T47D (cell line): Measurements from ENCODE around the gene SAP130.

ENCODE experiments used
- DNase-seq, 2 experiments: peaks; one replicate each; pipeline versions ENCODE4 v3.0.0 to v3.0.0-alpha.2; 2011 to 2012; ENCODE audit warnings: low read depth in 1 of 2, low spot score in 1 of 2
- JUND ChIP-seq: IDR thresholded peaks from 2 replicates; pipeline ENCODE4 v1.6.1; 2012; ENCODE audit warnings: low read depth
- in situ Hi-C: cut with HindIII; loops from 2 replicates; pipeline ENCODE4 v1.10.0; 2016; ENCODE audit warnings: low sequenced_read_pairs, low pct_unique_long_range_greater_than_20kb

The SAP130 gene

DNA sequence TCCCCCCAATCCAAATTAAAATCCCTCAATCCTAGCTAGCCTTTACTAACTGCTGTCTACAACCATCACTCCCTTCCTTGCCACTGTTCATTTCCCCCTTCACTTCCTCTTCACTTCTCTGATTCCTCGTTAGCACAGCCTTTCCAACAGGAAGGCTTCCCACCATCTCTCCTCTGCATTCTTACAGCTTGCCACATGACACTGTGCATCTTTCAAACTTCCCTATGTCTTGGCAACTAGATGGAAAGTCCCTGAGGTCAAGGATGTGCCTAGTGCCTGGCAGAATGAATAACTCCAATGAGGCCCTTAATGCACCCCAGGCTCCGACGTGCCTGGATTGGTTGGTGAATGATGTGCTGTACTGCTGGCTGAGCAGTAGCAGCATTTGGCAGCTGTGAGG is 15.2 kb downstream of the SAP130 start:
- DNase-seq: no peak
- TF ChIP-seq JUND: no peak
- in situ Hi-C loops: no loop called here

DNA sequence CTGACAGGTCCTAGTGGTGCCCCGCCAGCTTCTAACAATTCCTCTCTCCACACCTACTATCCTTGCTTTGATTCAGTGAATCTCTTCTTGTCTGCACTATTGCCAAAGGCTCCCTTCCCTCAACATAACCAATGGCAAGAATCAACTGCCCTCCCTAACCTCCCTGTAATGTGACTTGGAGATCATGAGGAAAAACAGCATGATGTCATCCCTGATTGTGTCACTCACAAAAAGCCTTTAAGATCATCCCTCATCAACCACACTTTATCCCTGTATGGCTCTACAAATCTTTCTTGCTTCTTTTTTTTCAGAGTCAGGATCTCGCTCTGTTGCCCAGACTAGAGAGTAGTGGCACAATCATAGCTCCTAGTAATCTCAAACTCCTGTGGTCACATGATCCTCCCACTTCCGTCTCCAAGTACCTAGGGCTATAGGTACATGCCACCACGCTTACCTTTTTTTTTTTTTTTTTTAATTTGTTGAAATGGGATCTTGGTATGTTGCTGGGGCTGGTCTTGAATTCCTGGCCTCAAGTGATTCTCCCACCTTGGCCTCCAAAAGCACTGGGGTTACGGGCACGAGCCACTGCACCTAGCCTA is 19.7 kb downstream of the SAP130 start:
- in situ Hi-C loops: no loop called here
- no peak for DNase-seq
- TF ChIP-seq JUND: no peak

DNA sequence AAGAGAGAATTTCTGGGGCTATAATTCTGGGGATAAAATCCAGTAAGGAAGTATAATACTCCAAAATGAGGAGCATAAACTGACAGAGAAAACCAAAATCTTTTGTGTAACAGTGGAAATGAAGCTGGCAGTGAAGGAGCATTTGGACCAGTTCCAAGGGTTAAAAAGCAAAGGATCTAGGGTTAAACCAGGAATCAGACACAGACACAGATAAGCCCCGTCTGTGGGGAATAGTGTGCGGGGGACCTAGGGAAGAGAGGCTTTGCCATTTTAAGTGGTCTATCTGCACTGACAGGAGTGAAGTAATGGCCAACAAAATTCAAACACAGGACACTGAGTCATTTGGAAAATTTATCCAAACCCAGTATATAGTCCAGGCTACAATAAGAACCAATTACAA is 23.4 kb downstream of the SAP130 start:
- in situ Hi-C loops: no loop called here
- no peak for DNase-seq
- no peak for TF ChIP-seq JUND

DNA sequence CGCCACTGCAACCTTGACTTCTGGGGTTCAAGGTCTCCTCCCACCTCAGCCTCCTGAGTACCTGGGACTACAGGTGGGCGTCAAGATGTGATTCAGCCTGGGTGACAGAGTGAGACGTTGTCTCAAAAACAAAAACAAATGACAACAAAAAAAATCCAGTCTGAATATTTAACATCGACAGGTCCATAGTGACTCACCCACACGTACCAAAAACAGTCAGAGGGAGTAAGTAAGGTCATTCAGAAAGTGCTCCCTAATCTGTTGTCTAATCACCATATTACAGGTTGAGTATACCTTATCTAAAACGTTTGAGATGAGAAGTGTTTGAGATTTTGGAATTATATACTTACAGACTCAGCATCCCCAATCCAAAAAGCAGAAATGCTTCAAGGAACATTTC is 24.4 kb downstream of the SAP130 start:
- in situ Hi-C loops: no loop called here
- no peak for TF ChIP-seq JUND
- no peak for DNase-seq

DNA sequence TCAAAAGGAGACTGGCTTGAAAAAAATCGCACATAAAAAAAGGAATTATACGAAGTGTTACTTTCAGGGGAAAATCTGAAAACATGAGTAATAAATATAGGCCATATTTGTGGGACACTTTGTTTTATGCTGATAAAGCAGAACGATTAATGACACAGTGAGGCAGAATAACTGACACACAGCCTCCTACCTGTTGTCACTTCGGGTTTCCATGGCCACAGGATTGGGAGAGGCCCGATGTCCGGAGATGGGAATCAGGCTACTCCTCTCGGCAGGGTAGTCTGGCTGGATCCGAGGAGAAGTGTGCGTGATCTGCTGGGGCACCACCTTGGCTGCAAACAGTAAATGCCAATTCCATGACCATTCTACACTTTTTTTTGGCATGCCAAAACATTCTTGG is 31.7 kb downstream of the SAP130 start:
- no peak for TF ChIP-seq JUND
- in situ Hi-C loops: no loop called here
- no peak for DNase-seq

DNA sequence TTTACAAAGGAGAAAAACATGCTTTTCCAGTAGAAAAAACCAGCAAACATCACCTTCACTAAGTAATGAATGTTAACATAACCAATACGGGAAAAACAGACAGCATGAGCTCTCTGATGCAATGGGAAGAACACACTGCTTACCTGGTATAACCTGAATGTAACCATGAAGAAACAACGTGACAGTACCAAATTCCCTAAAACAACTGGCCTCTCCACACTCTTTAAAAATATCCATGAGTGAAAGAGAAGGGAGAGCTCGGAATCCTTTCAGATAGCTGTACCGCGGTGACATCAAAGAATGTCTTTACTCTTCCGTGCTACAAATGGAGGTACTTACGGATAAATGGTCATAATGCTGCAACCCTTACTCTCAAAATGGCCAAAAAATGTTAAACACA is 32.1 kb downstream of the SAP130 start:
- DNase-seq: no peak
- in situ Hi-C loops: no loop called here
- TF ChIP-seq JUND: no peak

DNA sequence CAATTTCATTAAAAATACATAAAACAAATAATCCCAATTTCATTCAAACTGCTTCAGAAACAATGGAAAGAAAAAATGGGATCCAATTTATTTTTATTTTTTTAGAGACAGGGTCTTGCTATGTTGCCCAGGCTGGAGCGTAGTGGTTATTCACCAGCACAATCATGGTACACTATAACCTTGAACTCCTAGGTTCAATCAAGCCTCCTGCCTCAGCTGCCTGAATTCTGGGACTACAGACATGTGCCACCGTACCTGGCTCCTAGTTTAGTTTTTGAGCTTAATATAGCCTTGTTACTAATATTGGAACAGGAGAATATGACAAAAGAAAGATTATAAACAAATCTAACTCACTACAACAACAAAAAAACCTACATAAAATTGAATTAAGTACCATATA is 34.2 kb downstream of the SAP130 start:
- DNase-seq: no peak
- TF ChIP-seq JUND: no peak
- in situ Hi-C loops: no loop called here

DNA sequence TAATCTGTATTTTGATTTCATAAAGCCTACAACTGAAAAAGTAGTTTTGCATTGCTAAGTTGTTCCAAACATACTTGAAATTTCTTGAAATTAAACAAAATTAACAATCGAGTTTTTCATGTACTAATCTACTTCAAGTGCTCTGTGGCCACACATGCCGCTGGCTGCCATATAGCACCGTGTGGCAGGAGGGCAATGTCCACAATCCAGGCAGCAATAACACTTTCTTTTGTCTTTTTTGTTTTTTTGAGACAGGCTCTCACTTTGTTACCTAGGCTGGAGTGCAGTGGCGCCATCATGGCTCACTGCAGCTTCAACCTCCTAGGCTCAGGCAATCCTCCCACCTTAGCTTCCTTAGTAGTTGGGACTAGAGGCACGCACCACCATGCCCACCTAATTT is 36.1 kb downstream of the SAP130 start:
- DNase-seq: no peak
- in situ Hi-C loops: no loop called here
- TF ChIP-seq JUND: no peak

DNA sequence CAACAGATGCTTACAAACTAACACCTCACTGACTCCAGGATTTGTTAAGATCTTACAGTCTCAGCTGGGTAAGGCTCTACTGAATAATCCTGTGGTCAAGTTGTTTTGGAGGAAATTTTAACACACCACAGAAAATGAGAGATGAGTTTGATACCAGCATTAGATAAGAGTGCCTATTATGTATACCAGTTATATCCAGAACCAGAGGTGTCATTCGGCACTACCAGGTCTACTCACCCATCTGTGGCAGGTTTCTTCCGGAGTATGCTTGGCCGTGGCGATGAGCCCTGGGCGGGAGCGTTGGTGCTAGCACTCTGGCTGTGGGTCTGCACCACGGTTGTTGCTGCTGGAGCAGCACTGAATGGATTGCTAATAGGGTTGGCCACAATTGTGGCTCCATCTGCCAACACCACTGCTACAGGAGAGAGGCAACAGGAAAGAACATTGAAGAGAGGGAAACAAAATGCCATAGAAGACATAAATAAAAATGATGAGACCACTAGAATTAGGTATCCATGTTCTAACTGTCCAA is 41.2 kb downstream of the SAP130 start:
- no peak for TF ChIP-seq JUND
- no peak for DNase-seq
- in situ Hi-C loops: no loop called here

DNA sequence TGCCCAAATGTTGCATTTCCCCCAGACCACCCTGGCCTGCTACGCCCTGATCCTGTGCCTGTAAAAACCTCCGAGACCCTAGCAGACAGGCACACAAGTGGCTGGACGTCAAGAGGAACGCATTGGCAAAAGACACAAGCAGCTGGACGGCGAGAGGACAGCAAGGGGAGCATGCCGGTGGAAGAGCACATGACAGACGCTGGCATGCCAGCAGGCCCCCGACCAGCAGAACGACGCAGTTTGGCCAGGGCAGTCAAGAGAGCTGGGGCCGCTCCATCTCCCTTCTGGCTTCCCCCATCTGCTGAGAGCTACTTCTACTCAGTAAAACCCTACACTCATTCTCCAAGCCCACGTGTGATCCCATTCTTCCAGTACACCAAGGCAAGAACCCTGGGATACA is 42.1 kb downstream of the SAP130 start:
- DNase-seq: no peak
- TF ChIP-seq JUND: no peak
- in situ Hi-C loops: no loop called here

DNA sequence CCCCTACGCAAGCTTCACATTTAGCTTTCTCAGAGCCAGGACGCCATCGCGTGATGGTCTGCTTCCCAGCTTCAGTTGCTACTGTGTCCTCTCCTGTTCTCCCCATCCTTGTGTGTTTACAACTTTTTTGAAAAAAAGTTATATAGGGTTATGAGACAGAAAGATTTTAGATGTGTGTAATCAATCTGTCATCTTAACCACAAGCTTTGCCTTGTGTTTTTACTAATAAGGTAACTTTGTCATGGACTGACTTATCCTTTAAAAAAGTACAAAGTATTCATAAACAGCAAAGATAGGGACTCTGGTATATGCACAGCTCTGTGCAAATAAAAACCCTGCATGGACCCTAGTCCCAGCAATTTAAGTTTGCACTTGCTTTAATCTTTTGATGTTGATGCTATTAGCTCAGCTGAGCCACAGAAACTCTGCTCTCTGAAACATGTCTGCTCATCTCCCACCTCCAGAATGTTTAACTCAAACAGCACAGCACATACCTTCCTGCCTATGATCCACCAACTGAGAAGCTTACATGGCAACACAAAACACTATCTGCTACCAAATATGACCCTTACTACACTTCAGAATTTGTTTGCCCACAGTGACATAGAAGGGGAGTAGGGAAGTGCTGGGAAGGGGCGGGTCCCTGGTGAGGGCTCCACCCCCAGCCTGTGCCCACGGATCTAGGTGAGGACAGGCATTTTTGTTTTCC is 42.7 kb downstream of the SAP130 start:
- in situ Hi-C loops: no loop called here
- DNase-seq: no peak
- TF ChIP-seq JUND: no peak

DNA sequence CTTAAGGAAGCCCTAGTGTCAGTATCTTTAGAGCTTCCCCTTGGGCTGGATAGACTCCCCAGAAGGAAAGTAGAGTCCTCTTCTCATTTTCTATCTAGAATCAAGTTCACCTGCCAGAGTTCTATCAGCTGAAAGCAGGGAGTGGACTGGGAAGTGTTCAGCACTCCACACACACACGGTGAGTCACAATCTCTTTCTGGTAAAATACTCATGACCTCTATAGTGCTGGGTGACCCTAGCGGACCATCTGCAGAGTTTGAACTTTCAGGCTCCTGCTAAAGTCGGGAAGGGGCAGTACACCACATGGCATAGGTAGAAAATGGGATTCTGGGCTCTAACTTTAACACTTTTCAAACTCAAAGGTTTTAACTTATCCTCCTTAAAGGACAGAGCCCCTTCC is 43.3 kb downstream of the SAP130 start:
- in situ Hi-C loops: no loop called here
- DNase-seq: no peak
- TF ChIP-seq JUND: no peak

DNA sequence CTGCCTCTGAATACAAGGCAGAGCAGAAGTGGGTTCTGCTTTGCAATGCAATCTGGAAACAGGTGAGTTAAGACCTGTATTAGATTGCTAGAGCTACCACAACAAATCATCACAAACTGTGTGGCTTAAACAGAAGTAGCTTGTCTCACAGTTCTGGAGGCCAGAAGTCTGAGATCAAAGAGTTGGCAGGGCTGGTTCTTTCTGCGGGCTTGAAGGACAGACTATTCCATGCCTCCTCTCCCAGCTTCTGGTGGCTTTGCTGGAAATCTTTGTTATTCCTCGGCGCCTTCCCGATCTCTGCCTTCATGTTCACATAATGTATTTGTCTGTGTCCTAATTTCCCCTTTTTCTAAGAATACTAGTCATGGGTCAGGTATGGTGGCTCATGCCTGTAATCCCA is 58.4 kb downstream of the SAP130 start:
- DNase-seq: no peak
- TF ChIP-seq JUND: no peak
- in situ Hi-C loops: no loop called here
